ENCODE measurements around the gene ALDH16A1.

ALDH16A1 gene

DNA sequence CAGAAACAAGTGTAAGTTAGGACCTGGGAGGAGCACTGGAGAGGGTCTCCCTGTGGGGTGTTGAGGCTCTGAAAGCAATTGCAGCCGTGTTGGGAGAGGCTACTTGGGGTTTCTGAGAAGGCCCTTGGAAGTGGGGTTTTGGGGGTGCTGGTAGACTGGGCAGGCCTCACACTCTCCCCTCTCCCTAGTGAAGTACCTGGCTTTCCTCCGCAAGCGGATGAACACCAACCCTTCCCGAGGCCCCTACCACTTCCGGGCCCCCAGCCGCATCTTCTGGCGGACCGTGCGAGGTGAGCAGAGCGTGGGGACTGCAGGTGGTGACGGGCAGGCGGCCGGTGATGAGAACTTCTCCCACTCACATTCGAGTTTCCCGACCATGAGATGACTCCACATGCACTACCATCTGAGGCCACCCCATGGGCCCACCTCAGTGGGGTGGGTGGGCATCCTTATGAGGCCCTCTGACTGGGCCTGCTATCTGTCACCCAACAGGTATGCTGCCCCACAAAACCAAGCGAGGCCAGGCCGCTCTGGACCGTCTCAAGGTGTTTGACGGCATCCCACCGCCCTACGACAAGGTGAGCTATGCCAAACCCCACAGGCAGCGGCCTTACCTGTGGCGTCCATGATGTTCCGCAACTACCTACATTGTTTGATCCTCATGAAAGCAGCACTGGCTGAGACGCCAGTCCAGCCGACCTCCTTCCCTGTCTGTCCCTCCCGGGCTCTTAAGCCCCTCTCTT is 37.4 kb downstream of the ALDH16A1 start:
- no peak for DNase-seq

DNA sequence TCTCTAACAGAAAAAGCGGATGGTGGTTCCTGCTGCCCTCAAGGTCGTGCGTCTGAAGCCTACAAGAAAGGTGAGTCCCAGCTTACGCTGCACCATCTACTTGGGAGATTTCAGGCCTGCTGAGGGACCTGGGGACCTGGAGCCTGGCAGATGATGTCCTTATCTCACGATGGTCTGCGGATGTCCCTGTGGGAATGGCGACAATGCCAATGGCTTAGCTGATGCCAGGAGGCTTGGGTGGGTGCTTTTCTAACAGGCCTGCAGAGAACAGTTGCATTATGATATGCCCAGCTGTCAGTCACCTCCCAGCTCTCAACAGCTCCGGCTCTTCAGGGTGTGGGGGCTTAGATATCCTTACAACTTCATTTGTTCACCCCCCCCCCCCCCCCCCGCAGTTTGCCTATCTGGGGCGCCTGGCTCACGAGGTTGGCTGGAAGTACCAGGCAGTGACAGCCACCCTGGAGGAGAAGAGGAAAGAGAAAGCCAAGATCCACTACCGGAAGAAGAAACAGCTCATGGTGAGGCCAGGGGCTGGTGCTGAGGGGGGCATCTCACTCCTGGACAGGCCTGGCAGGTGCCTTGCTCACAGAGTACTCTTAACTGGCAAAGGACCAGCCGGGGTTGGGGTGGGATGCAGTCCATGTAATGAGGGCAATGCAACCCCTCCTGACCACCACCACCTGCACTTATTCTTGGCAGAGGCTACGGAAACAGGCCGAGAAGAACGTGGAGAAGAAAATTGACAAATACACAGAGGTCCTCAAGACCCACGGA is 38.2 kb downstream of the ALDH16A1 start:
- DNase-seq, result no peak

DNA sequence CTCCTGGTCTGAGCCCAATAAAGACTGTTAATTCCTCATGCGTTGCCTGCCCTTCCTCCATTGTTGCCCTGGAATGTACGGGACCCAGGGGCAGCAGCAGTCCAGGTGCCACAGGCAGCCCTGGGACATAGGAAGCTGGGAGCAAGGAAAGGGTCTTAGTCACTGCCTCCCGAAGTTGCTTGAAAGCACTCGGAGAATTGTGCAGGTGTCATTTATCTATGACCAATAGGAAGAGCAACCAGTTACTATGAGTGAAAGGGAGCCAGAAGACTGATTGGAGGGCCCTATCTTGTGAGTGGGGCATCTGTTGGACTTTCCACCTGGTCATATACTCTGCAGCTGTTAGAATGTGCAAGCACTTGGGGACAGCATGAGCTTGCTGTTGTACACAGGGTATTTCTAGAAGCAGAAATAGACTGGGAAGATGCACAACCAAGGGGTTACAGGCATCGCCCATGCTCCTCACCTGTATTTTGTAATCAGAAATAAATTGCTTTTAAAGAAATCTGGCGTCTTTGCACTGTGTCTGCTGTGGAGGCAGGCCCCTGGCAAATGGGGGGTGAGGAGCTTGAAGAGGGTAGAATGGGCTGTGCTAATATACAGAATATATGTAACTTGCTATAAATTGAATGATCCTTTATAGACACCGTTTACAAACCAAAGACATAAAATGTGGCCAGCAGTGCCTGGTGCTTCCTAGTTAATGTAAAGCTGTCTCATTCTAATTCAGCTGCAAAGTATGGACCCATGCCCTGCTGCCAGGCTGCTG is 39.0 kb downstream of the ALDH16A1 start:
- DNase-seq, result no peak

DNA sequence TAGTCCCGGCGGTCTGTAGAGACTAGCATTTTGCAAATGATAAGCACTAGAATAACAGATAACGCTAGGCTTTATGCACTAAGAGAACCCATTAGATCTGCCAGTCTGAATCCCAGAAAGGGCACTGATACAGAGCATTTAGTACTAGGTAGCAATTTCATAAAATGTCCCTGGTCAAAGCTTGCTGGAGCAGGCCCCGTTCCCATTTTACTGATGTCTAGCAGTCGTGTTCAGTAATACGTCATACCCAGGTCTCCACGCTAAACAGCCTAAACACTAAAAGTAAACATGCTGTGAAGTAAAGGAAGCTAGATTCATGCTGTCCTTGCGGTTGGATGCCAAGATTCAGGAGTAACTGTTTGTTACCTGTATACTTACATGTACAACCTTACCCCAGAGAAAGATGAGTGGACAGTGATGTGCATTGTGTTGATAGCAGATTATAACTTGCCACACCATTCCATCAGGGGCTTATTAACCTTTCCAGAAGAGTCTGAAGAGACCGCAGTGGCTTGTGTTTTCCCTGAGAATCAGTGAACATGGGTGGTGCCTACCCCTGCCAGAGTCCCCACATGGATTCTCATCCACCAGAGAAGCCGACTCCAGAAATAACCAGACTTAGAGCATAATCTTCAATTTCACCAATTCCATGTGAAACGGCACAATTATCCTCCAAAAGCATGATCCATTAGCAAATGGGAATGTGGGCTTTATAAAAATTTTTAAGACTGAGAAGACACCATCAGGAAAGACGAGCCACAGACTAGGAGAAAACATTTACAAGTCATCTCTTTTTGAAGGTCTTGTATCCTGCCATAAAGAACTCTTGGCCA is 39.8 kb downstream of the ALDH16A1 start:
- DNase-seq, result no peak

DNA sequence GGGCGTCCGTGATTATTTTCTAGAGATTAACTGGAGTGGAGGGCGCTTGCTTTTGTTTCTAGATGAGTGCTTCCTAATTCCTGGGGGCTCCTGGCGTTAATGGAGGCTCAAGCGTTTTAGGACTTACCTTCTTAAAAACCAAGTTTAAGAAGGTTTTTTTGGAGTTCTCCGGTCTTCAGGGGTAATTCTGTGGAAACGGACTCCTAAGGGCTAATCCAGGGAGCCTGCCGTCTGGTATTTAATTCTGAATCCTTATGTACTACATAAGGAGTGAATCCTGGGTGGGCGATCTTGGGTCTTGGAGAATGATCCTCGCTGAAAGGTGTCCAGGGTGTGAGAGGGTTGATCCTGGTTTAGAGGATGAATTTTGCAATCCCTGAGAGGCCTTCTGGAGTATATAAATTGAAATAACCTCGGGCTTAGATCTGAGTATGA is 43.6 kb downstream of the ALDH16A1 start:
- no peak for DNase-seq

DNA sequence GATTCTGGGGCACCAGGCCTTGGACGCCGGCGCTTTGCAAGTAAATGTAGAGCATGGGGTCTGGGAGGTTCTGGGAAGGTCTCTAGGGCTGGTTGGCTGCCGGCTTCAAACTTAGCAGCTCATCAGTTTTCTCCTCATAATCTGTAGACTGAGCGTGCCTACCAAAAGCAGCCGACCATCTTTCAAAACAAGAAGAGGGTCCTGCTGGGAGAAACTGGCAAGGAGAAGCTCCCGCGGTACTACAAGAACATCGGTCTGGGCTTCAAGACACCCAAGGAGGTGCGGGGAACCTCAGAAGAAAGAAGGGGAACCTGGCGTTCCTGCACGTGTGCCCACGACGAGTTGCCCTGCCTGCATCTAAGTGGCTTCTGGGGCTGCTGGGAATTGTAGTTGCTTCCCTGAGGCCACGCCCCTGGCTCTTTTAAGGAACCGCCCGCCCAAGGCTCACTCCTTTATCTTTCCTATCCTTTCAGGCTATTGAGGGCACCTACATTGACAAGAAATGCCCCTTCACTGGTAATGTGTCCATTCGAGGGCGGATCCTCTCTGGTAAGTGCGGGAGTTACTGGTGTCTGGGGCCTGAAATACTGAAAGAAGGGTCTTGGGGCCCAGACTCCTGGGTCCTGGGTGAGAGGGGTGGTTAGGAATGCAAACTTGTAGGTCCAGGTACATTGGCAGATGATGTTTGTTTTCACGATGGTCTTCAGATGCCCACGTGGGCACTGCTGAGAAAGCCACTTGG is 44.2 kb downstream of the ALDH16A1 start:
- DNase-seq, result peak; percentile 59

DNA sequence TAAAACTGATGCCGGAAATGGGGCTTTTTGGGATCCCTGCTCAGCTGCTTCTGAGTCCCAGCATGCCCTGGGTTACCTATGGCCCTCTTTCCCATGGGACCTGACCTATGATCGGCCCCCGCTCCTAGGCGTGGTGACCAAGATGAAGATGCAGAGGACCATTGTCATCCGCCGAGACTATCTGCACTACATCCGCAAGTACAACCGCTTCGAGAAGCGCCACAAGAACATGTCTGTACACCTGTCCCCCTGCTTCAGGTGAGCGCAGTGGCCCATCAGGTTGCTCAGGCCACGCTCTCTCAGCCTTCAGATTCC is 44.7 kb downstream of the ALDH16A1 start:
- no peak for DNase-seq

DNA sequence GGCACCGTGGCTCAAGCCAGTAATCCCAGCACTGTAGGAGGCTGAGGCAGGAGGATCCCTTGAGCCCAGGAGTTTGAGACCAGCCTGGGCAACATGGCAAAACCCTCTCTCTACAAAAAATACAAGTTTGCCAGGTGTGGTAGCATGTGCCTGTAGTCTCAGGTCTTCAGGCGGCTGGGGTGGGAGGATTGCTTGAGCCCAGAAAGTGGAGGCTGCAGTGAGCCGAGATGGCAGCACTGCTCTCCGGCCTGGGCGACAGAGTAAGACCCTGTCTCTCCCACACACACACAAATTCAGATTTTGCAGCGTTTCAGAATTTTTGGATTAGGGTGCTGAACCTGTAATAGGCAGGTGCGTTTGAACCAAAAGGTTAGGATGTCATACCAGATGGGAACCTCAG is 45.5 kb downstream of the ALDH16A1 start:
- no peak for DNase-seq

DNA sequence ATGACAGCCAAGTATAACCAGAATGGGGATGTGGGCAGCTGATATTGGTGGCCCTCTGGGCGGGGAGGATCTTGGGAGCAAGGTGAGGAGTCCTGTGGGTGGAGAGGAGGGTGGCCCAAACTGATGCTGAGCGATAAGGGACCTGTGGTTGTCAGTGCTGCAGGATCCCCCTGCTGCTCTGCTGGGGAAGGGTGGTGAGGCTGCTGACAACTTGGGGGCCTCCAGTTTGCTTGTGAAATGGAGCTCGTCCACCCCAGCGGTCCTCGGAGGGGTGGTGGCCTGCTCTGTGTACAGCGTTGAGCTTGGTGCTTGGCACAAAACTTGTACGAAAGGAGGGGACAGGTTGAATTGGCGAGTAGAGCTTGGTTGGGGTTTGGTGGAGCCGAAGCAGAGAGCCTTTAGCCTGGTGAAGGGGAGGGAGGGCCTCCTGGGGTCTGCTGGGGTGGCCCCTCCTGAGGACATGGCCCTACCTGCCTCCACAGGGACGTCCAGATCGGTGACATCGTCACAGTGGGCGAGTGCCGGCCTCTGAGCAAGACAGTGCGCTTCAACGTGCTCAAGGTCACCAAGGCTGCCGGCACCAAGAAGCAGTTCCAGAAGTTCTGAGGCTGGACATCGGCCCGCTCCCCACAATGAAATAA is 46.1 kb downstream of the ALDH16A1 start:
- DNase-seq, result no peak

DNA sequence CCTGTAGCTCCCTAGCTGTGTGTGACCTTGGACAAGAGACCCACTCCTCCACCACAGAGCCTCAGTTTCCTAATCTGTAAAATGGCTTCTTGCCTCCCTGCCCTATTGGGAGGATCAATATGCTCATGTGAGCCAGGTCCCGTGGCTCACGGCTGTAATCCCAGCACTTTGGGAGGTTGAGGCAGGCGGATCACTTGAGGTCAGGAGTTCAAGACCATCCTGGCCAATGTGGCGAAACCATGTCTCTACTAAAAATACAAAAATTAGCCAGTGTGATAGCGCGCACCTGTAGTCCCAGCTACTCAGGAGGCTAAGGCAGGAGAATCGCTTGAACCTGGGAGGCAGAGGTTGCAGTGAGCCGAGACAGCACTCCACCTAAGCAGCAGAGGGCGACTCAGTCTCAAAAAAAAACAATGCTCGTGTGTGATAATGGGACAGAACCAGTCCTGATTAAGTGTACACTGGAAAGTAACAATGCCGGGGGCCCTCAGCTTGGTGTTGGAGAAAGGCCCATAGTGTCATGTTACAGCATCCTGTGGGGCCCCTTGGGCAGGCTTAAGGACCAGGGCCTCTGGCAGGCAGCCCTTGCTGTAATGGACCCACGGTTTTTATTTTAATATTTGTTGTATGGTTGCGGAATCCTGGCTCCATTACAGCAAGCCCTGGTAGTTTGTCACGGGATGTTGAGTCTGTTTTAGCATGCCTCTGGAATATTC is 50.0 kb downstream of the ALDH16A1 start:
- DNase-seq, result peak; percentile 28

DNA sequence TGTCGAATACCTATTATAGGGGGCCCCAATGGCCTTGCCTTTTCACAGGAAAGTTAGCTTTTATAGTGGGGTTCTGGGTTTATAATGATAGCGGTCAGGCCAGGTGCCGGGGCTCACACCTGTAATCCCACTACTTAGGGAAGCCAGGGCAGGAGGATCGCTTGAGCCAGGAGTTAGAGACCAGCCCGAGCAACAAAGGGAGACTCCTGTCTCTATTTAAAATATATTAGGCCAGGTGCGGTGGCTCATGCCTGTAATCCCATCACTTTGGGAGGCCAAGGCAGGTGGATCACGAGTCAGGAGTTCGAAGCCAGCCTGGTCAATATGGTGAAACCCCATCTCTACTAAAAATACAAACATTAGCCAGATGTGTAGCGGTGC is 50.5 kb downstream of the ALDH16A1 start:
- no peak for DNase-seq

DNA sequence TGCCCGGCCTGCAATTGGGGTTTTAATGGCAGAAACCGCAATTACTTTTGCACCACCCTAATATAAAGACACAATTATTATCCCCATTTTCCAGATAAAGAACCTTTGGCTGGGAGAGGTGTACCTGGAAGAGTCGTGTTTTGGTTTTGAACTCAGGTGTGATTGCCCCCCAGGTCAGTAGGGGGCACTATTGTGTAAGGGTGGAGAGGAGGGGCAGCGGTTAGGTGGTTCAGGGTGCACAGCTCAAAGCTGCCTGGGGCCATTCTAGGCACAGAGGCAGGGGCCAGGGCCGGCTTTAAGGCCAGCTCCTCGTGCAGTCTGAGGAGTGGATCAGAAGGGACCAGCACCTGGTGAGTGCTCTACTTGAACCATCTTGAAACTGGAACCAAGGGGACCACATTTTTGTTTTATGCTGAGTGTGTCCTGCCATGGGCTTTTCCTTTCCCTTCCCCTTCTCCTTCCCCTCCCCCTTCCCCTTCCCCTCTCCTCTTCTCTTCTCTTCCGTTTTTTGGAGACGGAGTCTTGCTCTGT is 53.6 kb downstream of the ALDH16A1 start:
- peak; percentile 79 for DNase-seq

DNA sequence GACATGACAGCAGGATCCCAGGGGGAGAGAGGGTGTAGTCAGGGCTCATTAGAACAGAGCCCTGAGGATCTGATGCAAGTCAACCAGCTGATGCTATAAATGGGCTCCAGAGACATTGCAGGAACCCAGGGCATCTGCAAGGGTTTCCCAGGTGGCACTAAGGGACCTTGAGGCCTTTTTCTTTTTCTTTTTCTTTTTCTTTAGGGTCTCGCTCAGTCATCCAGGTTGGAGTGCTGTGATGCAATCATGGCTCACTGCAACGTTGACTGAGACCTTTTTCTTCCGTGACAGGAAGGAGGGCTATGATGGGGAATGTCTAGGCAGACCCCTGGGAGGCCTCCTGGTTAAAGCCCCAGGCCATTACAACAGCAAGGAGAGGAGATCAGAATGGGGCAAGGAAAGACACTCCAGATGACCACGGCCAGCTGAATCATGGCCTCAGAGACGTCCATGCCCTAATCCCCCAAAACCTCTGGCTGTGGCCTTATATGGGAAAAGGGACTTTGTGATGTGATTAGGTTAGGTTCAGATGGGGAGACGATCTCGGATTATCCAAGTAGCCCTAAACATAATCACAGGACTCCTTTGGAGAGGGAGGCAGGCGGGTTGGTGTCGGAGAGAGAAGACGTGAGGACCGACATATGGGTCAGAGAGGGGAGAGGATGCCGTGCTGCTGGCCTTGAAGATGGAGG is 54.9 kb downstream of the ALDH16A1 start:
- no peak for DNase-seq

DNA sequence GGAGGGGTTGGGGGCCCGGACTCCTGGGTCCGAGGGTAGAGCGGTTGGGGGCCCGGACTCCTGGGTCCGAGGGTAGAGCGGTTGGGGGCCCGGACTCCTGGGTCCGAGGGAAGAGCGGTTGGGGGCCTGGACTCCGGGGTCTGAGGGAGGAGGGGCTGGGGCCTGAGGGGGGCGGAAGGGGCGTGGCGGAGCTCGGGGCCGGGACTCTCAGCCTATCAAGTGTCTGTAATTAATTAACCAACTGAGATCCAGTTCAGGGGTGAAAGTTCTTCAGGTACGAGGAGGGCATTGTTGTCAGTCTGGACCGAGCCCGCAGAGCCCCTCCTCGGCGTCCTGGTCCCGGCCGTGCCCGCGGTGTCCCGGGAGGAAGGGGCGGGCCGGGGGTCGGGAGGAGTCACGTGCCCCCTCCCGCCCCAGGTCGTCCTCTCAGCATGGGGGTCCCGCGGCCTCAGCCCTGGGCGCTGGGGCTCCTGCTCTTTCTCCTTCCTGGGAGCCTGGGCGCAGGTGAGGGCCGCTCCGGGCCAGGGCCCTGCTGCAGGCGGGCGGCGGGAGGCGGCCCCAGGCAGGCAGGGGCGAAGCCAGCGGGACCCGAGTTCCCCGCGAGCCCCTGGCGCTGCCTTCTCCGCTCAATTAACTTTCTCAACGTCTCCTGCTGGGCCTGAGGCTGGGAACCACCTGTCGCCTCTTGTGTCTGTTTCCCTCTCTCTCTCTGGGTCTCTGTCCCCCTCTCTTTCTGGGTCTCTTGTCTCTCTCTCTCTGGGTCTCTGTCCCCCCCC is 60.1 kb downstream of the ALDH16A1 start:
- DNase-seq, result no peak

DNA sequence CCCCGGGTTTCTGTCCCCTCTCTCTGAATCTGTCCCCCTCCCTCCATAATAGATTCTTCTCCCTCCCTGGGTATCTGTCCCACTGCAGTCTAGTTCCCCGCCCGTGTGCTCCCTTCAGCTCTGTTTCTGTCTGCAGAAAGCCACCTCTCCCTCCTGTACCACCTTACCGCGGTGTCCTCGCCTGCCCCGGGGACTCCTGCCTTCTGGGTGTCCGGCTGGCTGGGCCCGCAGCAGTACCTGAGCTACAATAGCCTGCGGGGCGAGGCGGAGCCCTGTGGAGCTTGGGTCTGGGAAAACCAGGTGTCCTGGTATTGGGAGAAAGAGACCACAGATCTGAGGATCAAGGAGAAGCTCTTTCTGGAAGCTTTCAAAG is 60.7 kb downstream of the ALDH16A1 start:
- no peak for DNase-seq

DNA sequence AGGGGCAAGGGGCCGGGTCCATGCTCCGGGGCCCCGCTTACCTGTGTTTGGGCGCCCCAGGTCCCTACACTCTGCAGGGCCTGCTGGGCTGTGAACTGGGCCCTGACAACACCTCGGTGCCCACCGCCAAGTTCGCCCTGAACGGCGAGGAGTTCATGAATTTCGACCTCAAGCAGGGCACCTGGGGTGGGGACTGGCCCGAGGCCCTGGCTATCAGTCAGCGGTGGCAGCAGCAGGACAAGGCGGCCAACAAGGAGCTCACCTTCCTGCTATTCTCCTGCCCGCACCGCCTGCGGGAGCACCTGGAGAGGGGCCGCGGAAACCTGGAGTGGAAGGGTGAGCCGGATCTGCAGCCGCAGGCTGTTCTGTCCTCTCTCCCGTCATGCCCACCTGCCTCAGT is 61.1 kb downstream of the ALDH16A1 start:
- no peak for DNase-seq

DNA sequence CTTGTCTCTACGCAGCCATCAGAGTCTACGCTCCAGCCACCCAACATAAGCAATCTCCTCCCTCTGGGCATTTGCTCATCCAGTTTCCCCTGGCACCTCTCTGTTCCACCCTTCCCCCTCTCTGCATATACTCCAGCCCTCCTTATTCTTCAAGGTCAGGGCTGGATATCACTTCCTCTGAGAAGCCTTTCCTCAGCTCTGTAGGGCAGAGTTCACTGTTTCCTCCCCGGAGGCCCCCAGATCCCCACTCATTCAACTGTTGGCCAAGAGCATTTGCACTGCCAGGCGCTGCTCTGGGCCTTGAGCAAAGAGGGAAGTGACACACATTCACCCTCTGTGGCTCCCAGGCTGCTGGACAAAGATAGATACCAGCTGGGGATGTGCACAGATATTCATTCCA is 62.7 kb downstream of the ALDH16A1 start:
- no peak for DNase-seq

DNA sequence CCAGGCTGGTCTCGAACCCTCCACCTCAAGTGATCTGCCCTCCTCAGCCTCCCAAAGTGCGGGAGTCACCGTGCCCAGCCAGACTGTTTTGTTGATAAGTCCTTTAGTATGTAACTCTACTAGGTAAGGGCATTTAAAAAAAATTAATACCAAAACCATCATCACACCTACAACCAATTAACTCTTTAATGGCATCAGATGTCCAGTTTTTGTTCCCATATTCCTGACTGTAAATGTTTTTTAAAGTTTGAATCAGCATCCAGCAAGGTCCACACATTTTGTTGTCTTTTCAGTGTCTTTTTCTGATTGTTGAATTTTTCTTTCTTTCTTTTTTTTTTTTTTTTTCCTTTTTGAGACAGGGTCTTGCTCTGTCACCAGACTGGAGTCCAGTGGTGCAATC is 65.0 kb downstream of the ALDH16A1 start:
- DNase-seq, result no peak
